Psoas muscle (tissue), 8 donors: ENCODE measurements around the gene PLEK2. TPM values are rescaled to one million over a fixed set of nuclear protein-coding genes. Genes with fewer than 3 reads are reported as not detected.
A peak's percentile ranks its signal among the peaks of the same experiment; 100 is the strongest.

Source experiments
- ATAC-seq, 4 donors: fragments of 200-7000 bp; cut with Tn5 transposase; one replicate each; pipeline ENCODE4 v1.9.1; 2020; ENCODE audit warnings: moderate library complexity in 3 of 4, mild to moderate bottlenecking in 2 of 4
- DNase-seq, 2 donors: peaks; one replicate each; pipeline ENCODE4 v3.0.0-alpha.2; 2020
- H3K27ac ChIP-seq: fragments of 200-600 bp; one replicate; pipeline ENCODE4 v1.8.0; 2022
- H3K27me3 ChIP-seq, 3 donors: fragments of 200-600 bp in 1 of 3; one replicate each; pipeline versions ENCODE4 v1.6.1 to v1.8.0; 2013 to 2022; ENCODE audit warnings: low read length in 2 of 3, mild to moderate bottlenecking in 2 of 3, moderate library complexity in 1 of 3; ENCODE audit not compliant: insufficient read depth in 3 of 3
- H3K36me3 ChIP-seq, 2 donors: fragments of 200-600 bp in 1 of 2; one replicate each; pipeline versions ENCODE4 v1.6.1 to v1.8.0; 2013 to 2022; ENCODE audit warnings: low read depth in 1 of 2, mild to moderate bottlenecking in 1 of 2, moderate library complexity in 1 of 2; ENCODE audit not compliant: insufficient read depth in 1 of 2
- H3K4me1 ChIP-seq: fragments of 200-600 bp; one replicate; pipeline ENCODE4 v1.8.0; 2022
- H3K4me3 ChIP-seq: fragments of 200-600 bp; one replicate; pipeline ENCODE4 v1.8.0; 2022; ENCODE audit warnings: mild to moderate bottlenecking
- H3K9me3 ChIP-seq: fragments of 200-600 bp; one replicate; pipeline ENCODE4 v1.8.0; 2022
- CTCF ChIP-seq: fragments of 200-600 bp; IDR thresholded peaks from one replicate; pipeline ENCODE4 v1.8.0; 2022; ENCODE audit warnings: antibody characterized with exemption
- WGBS, 3 donors: extraction: QIAGEN DNeasy Blood & Tissue Kit; methylation state at CpG; one replicate each; pipeline versions ENCODE4 v1.1.6 to v1.1.7; 2013; 5-methylcytosine and 5-hydroxymethylcytosine counted together
- intact Hi-C, 2 donors: fragments of 100-400 bp; cut with DNase I; formaldehyde crosslinking; loops; one replicate each; pipeline versions ENCODE4 v1.11.0 to v1.14.2; 2022
- long read RNA-seq, 2 donors: library from polyadenylated mRNA; unstranded; transcript quantifications; one replicate each; pipeline ENCODE4 v2.0.0, GENCODE V29; 2021
- polyA plus RNA-seq, 3 donors: library from polyadenylated mRNA; stranded (reverse); fragments of 200-250 nt; gene quantifications; one replicate each; pipeline ENCODE4 v1.2.3, GENCODE V29; 2013
- total RNA-seq, 4 donors: library from RNA; stranded (reverse); fragmentation: NEBNext Ultra II Directional in 2 of 4; extraction: Animal tissue kit (Norgen Biotek cat#: 25700) in 2 of 4; gene quantifications; one replicate each; pipeline versions ENCODE4 v1.2.1 to v1.2.4, GENCODE V29; 2021 to 2023
- donor health status: healthy with polysubstance abuse.
- donor health status: DM: no; HTN: no; CAD: no; lungs with moderate emphysema.
- donor health status: Bipolar disorder and iron deficiency.
- donor health status: healthy.
- donor health status: DM: yes; HTN: yes; CAD: no.
- donor health status: DM: no; HTN: no; CAD: no.
- donor health status: DM: no; HTN: no; CAD: no.
- donor health status: DM: yes; HTN: yes; CAD: no.

Gene PLEK2
- under 1 TPM in 2 of 4 donors, not detected in 2; 0.59 to 0.77 TPM for total RNA-seq
- 1 to 10 TPM in 1 of 3 donors, under 1 TPM in 1, not detected in 1; 0.05 to 2.1 TPM for polyA plus RNA-seq
- long read RNA-seq, donor 1: 0 reads
- long read RNA-seq, donor 2: 0 reads

GRCh38 chr14:67411820-67412421, at the start of gene PLEK2:
Gene PLEK2, minus strand, starts transcription at chr14:67412165. Its CDS starts 106 bp downstream, at chr14:67412059.
- intact Hi-C loops: no loop called here
- no peak for TF ChIP-seq CTCF
- Histone ChIP-seq H3K4me3 (peak within 1 kb of the TSS; percentile 61), H3K27me3 (peaks cover 0 to 21% (median 8%) of the 10 kb centered on the region in 3 donors), H3K36me3 (no peaks in the 10 kb centered on the region), H3K4me1 (no peaks in the 10 kb centered on the region), H3K27ac (no peak within 1 kb of the TSS), H3K9me3 (no peaks in the 10 kb centered on the region)
- ATAC-seq (peak in 3 of 4 donors; percentile 19 to 35 (median 25)), DNase-seq (peak; percentile 42 to 64)
- WGBS, 3 donors: 2 to 3% (median 3%) methylated on average over 52 to 63 of the region's 63 CpGs

- WGBS, 3 donors: 34 to 44% (median 41%) methylated on average over 3 of the region's 3 CpGs
- no peak for TF ChIP-seq CTCF
- DNase-seq (no peak), ATAC-seq (peak in 3 of 4 donors; percentile 30 to 64 (median 51))
- Histone ChIP-seq H3K4me3 (no peak overlapping the region), H3K9me3 (no peaks in the 10 kb centered on the region), H3K36me3 (no peaks in the 10 kb centered on the region), H3K4me1 (peaks cover 24% of the 10 kb centered on the region), H3K27ac (no peak overlapping the region), H3K27me3 (no peaks in the 10 kb centered on the region)
- intact Hi-C loops: no loop called here
Observed at GRCh38 chr14:67461341-67461985, 49.5 kb upstream of the PLEK2 start.

GRCh38 chr14:67459336-67459735, 47.4 kb upstream of the PLEK2 start:
- TF ChIP-seq CTCF: no peak
- no peaks in the 10 kb centered on the region for H3K27me3 ChIP-seq
- no peaks in the 10 kb centered on the region for H3K9me3 ChIP-seq
- intact Hi-C loops: no loop called here
- ATAC-seq (peak in 1 of 4 donors; percentile 32), DNase-seq (no peak)
- WGBS, 3 donors: 53 to 70% (median 55%) methylated on average over 5 of the region's 5 CpGs
- H3K36me3 ChIP-seq: no peaks in the 10 kb centered on the region
- peaks cover 24% of the 10 kb centered on the region for H3K4me1 ChIP-seq
- no peak overlapping the region for H3K4me3 ChIP-seq
- peak overlapping the region; percentile 51 for H3K27ac ChIP-seq

- intact Hi-C loops: no loop called here
- WGBS, 3 donors: 5 to 11% (median 9%) methylated on average over 6 of the region's 6 CpGs
- H3K9me3 ChIP-seq: no peaks in the 10 kb centered on the region
- DNase-seq: peak; percentile 44 to 81
- TF ChIP-seq CTCF: no peak
- no peak overlapping the region for H3K4me3 ChIP-seq
- no peaks in the 10 kb centered on the region for H3K36me3 ChIP-seq
- ATAC-seq: peak; percentile 88 to 97 (median 96)
- H3K4me1 ChIP-seq: peaks cover 24% of the 10 kb centered on the region
- H3K27ac ChIP-seq: peak overlapping the region; percentile 43
- no peaks in the 10 kb centered on the region for H3K27me3 ChIP-seq
Observed at GRCh38 chr14:67457782-67458181, 45.8 kb upstream of the PLEK2 start.
